ENCODE measurements around the gene UTS2R. TPM values are rescaled to one million over a fixed set of nuclear protein-coding genes. Genes with fewer than 3 reads are reported as not detected.
"Not testable (repeated sequence)": the region's sequence is repeated elsewhere in the genome, so short reads cannot be mapped to it uniquely, and the experiment has no call there.

The UTS2R gene
- total RNA-seq, 2 experiments from 2014 or later, result not detected

GRCh38 chr17:82361885-82362633, 9.5 kb upstream of the UTS2R start:
- DNase-seq, result no peak
- Mint-ChIP-seq H3K27me3 (ENCODE audit: low read depth) (peaks cover 26% of the 10 kb centered on the region), H3K4me1 (ENCODE audit: low read depth) (peaks cover 9% of the 10 kb centered on the region), H3K36me3 (ENCODE audit: low read depth) (peaks cover 3% of the 10 kb centered on the region), H3K9me3 (ENCODE audit: insufficient read depth) (no peaks in the 10 kb centered on the region), H3K4me3 (no peak overlapping the region), H3K27ac (no peak overlapping the region)
- no peak for ATAC-seq
- POLR2A ChIA-PET, result interaction anchor here (0.7 kb wide), 1 partner anchor 8 kb away, joined by 3 read pairs; no protein-coding TSS in a partner anchor
- CTCF ChIA-PET, result interaction anchor here (1.3 to 1.4 kb wide), 2 partner anchors 9 to 193 kb away, joined by 3 read pairs; no protein-coding TSS in a partner anchor

DNA sequence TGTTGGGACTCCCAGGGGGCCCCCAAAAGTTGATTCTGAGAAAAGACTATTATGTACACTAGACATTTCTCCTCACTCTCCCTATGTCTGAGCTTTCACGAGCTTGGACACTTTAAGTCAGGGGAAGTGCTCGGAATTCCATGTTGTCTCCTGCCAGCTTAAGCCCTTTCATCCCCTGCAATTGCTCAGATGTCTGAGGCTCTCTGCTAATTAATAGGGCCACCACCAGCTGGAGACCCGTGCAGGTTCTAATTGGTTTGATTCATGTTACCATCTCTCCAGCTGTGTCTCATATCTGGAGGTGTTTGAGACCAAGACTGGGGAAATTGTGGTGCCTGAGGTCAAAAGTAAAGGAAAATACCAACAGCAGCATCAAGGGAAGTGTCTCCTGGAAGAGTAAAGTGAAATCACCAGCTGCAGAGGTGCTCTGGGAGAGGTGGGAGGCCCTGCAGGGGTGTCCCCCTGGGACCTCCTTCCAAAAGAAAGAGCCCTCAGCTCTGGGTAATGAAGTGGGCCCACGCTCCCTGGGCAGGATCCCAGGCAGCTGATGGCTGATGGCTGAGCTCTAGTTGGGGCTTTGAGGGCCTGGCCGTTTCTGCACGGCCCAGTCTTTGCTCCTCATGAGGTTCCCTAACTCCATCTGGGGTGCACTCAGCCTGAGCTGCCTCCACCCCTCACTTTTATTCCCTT, 5.8 kb upstream of the UTS2R start:
- H3K4me1 Mint-ChIP-seq (ENCODE audit: low read depth), result peaks cover 3% of the 10 kb centered on the region
- ChIA-PET POLR2A (no interaction called here), CTCF (interaction anchor here (1.4 kb wide), 1 partner anchor 48 kb away, joined by 3 read pairs; no protein-coding TSS in a partner anchor)
- no peaks in the 10 kb centered on the region for H3K9me3 Mint-ChIP-seq (ENCODE audit: insufficient read depth)
- H3K27ac Mint-ChIP-seq, result no peak overlapping the region
- no peak for ATAC-seq
- H3K27me3 Mint-ChIP-seq (ENCODE audit: low read depth), result peaks cover 38% of the 10 kb centered on the region
- DNase-seq, result no peak
- no peaks in the 10 kb centered on the region for H3K36me3 Mint-ChIP-seq (ENCODE audit: low read depth)
- no peak overlapping the region for H3K4me3 Mint-ChIP-seq

DNA sequence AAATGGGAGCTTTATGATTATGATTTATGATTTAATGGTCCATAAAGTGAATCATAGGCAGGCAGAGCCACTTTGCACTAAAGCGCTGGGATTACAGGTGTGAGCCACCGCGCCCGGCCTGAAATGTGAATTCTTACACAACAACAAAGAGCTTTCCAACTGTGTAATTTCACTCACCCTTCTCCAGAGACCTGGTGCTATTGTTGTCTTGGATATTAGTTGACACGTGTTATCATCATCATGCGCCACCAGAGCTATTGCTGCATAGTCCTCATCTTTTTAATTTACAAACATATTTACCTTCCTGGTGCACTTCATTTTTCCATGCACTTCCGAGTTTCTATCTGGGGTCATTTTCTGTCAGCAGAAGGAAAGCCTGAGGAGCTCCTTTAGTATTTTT, 4.8 kb upstream of the UTS2R start:
- H3K9me3 Mint-ChIP-seq (ENCODE audit: insufficient read depth), result no peaks in the 10 kb centered on the region
- no peak for DNase-seq
- peaks cover 42% of the 10 kb centered on the region for H3K27me3 Mint-ChIP-seq (ENCODE audit: low read depth)
- ChIA-PET POLR2A (interaction anchor here (0.5 kb wide), 1 partner anchor 120 kb away, joined by 3 read pairs; no protein-coding TSS in a partner anchor), CTCF (interaction anchor here (0.6 to 1.4 kb wide), 2 partner anchors 9 to 47 kb away, joined by 3 to 4 read pairs; no protein-coding TSS in a partner anchor)
- H3K36me3 Mint-ChIP-seq (ENCODE audit: low read depth), result no peaks in the 10 kb centered on the region
- no peak overlapping the region for H3K27ac Mint-ChIP-seq
- H3K4me1 Mint-ChIP-seq (ENCODE audit: low read depth), result peaks cover 7% of the 10 kb centered on the region
- ATAC-seq, result no peak
- no peak overlapping the region for H3K4me3 Mint-ChIP-seq

- ChIA-PET POLR2A (no interaction called here), CTCF (no interaction called here)
- Mint-ChIP-seq H3K36me3 (ENCODE audit: low read depth) (no peaks in the 10 kb centered on the region), H3K4me1 (ENCODE audit: low read depth) (peaks cover 7% of the 10 kb centered on the region), H3K27me3 (ENCODE audit: low read depth) (peaks cover 46% of the 10 kb centered on the region), H3K27ac (no peak overlapping the region), H3K9me3 (ENCODE audit: insufficient read depth) (no peaks in the 10 kb centered on the region), H3K4me3 (no peak overlapping the region)
- peak; percentile 55 for ATAC-seq
- no peak for DNase-seq
These were observed 3.6 kb upstream of the UTS2R start for GRCh38 chr17:82367724-82368524.

DNA sequence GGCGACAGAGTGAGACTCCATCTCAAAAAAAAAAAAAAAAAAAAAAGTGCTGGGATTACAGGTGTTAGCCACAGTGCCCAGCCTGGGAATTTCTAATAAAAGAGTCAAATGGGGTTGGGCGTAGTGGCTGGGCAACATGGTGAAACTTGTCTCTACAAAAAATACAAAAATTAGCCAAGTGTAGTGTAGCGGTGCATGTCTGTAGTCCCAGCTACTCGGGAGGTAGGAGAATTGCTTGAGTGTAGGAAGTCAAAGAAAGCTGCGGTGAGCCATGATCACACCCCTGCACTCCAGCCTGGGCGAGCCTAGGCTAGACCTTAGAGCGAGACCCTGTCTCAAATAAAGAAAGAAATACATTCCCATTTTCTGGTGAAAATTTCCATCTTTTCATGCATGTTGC, 2.4 kb upstream of the UTS2R start:
- no peaks in the 10 kb centered on the region for H3K36me3 Mint-ChIP-seq (ENCODE audit: low read depth)
- ChIA-PET POLR2A (no interaction called here), CTCF (interaction anchor here (1.9 kb wide), 1 partner anchor 17 kb away, joined by 5 read pairs; no protein-coding TSS in a partner anchor)
- H3K4me1 Mint-ChIP-seq (ENCODE audit: low read depth), result peaks cover 7% of the 10 kb centered on the region
- no peak overlapping the region for H3K27ac Mint-ChIP-seq
- no peaks in the 10 kb centered on the region for H3K9me3 Mint-ChIP-seq (ENCODE audit: insufficient read depth)
- H3K27me3 Mint-ChIP-seq (ENCODE audit: low read depth), result peaks cover 49% of the 10 kb centered on the region
- DNase-seq (no peak), ATAC-seq (no peak)
- H3K4me3 Mint-ChIP-seq, result no peak overlapping the region

DNA sequence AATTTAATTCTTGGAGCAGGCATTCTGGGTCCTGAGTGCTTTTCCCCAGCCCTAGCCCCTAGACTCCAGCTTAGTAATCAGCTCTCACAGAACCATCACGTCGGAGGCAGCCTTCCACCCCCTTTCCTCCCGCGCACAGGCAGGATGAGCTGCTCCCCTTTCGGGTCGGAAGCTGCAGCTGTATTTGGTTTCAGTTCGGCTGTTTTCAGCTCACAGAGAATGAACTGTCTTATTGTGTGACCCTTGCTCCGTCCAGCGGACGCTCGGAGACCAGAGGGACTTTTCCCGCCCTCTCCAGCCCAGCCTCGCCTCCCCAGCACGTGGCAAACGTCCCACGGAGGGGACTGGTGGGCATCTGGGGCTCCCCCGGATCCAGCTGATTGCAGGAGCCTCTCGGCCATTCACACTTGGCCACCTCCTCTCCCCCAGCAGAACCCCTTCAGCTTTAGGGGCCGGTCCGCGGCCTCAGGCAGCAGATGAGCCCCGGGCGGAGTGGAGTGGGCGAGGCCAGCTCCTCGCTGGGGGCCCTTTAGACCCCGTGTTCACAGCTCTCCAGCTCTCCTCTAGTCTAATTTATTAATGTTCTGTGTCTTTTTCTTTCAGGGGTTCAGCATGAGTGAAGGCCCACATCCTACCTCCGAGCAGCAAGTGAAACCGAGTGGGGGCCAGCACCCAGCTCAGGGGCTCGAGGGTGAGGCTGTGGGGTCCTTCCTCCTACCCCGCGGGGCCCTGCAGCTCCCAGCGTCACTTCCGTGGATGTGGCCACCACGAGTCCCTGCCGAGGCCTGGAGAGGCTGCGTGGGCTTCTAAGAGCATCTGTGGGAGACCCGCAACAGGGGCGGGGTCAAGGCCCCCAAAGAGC, 863 bp upstream of the UTS2R start:
- ChIA-PET POLR2A (interaction anchor here (0.9 to 1.1 kb wide), 4 partner anchors 8 to 13 kb away, joined by 3 read pairs; no protein-coding TSS in a partner anchor), CTCF (interaction anchor here (0.7 to 1.9 kb wide), 5 partner anchors 18 to 411 kb away, joined by 3 to 5 read pairs (median 4); partner anchors contain the start of gene DCXR)
- no peak overlapping the region for H3K27ac Mint-ChIP-seq

GRCh38 chr17:82372249-82373071, 895 bp downstream of the UTS2R start:
- ChIA-PET POLR2A (no interaction called here), CTCF (interaction anchor here (1.3 to 1.4 kb wide), 2 partner anchors 15 to 22 kb away, joined by 4 to 5 read pairs; no protein-coding TSS in a partner anchor)
- no peaks in the 10 kb centered on the region for H3K36me3 Mint-ChIP-seq (ENCODE audit: low read depth)
- H3K4me3 Mint-ChIP-seq, result no peak overlapping the region
- no peak for DNase-seq
- peaks cover 7% of the 10 kb centered on the region for H3K4me1 Mint-ChIP-seq (ENCODE audit: low read depth)
- H3K27me3 Mint-ChIP-seq (ENCODE audit: low read depth), result peaks cover 44% of the 10 kb centered on the region
- no peaks in the 10 kb centered on the region for H3K9me3 Mint-ChIP-seq (ENCODE audit: insufficient read depth)
- no peak for ATAC-seq
- H3K27ac Mint-ChIP-seq, result no peak overlapping the region

More for the DNA sequence above, 863 bp upstream of the UTS2R start:
- Mint-ChIP-seq H3K9me3 (ENCODE audit: insufficient read depth) (no peaks in the 10 kb centered on the region), H3K27me3 (ENCODE audit: low read depth) (peaks cover 48% of the 10 kb centered on the region), H3K36me3 (ENCODE audit: low read depth) (no peaks in the 10 kb centered on the region), H3K4me3 (peak overlapping the region; percentile 48), H3K4me1 (ENCODE audit: low read depth) (peaks cover 7% of the 10 kb centered on the region)
- ATAC-seq, result peak; percentile 35
- DNase-seq, result no peak

- CTCF ChIA-PET, result interaction anchor here (1.3 to 1.4 kb wide), 2 partner anchors 15 to 22 kb away, joined by 4 to 5 read pairs; no protein-coding TSS in a partner anchor
- POLR2A ChIA-PET; H3K27ac Mint-ChIP-seq; DNase-seq; H3K36me3 Mint-ChIP-seq (ENCODE audit: low read depth); ATAC-seq; H3K4me1 Mint-ChIP-seq (ENCODE audit: low read depth); H3K4me3 Mint-ChIP-seq; H3K9me3 Mint-ChIP-seq (ENCODE audit: insufficient read depth): not testable (repeated sequence)
- peaks cover 42% of the 10 kb centered on the region for H3K27me3 Mint-ChIP-seq (ENCODE audit: low read depth)
These were observed 1.5 kb downstream of the UTS2R start for GRCh38 chr17:82373072-82373452.

DNA sequence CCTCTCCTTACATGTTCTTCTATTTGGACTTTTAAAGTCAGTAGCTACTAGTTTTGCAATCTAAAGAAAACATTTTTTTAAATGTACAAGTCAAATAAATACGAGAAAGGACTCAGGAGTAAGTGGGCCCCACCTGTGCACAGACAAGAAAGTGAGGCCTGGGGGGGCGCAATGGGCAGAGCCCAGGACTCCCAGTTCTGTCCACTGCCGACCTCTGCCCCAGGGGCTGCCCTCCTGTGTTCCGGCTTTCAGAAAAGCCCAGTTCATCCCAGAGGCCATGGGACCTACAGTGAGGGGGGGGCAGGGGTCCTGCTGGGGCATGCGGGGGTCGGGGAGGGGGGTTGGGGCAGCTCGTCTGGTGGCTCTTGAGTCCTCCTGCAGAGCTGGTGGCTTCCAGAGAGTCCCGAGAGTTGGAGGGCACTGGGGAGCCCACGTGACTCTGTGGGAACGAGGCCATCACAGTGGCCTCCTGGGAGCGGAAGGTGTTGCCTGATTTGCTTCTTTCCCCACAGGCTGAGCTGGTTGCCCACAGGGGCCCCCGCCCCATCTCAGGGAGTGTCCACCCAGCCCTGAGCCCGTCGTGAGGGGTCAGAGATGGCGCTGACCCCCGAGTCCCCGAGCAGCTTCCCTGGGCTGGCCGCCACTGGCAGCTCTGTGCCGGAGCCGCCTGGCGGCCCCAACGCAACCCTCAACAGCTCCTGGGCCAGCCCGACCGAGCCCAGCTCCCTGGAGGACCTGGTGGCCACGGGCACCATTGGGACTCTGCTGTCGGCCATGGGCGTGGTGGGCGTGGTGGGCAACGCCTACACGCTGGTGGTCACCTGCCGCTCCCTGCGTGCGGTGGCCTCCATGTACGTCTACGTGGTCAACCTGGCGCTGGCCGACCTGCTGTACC, 2.4 kb downstream of the UTS2R start:
- ChIA-PET CTCF (interaction anchor here (1.3 kb wide), 1 partner anchor 16 kb away, joined by 4 read pairs; no protein-coding TSS in a partner anchor), POLR2A (no interaction called here)
- no peaks in the 10 kb centered on the region for H3K9me3 Mint-ChIP-seq (ENCODE audit: insufficient read depth)
- no peak overlapping the region for H3K4me3 Mint-ChIP-seq
- H3K4me1 Mint-ChIP-seq (ENCODE audit: low read depth), result peaks cover 7% of the 10 kb centered on the region
- no peak overlapping the region for H3K27ac Mint-ChIP-seq
- H3K27me3 Mint-ChIP-seq (ENCODE audit: low read depth), result peaks cover 43% of the 10 kb centered on the region
- DNase-seq, result no peak
- ATAC-seq, result no peak
- no peaks in the 10 kb centered on the region for H3K36me3 Mint-ChIP-seq (ENCODE audit: low read depth)

Data from activated CD8-positive, alpha-beta T cell treated with anti-CD3 and anti-CD28 coated beads, Interleukin-2, amount 10 ng/mL, durations not matched to agents 7 days and 5 days (primary cell).